ENCODE measurements around the gene RAG2. TPM values are rescaled to one million over a fixed set of nuclear protein-coding genes. Genes with fewer than 3 reads are reported as not detected.

Gene RAG2
- total and polyA plus RNA-seq, 2 donors (not counting 1 experiment from before 2014, with no cell fraction given), result not detected

GRCh38 chr11:36578458-36578857 lies 19.6 kb downstream of the RAG2 start:
- H3K27ac ChIP-seq (ENCODE audit: low read length in 2 of 2), result no peak overlapping the region
- Mint-ChIP-seq H3K27ac (no peak overlapping the region), H3K27me3 (peaks cover 28% of the 10 kb centered on the region), H3K9me3 (ENCODE audit: insufficient read depth) (no peaks in the 10 kb centered on the region), H3K4me1 (no peaks in the 10 kb centered on the region), H3K4me3 (no peak overlapping the region)
- no peaks in the 10 kb centered on the region for H4K20me1 ChIP-seq (ENCODE audit: control insufficient read depth, insufficient read depth, low read length, poor library complexity, severe bottlenecking)
- no peak overlapping the region for H2AFZ ChIP-seq (ENCODE audit: insufficient read depth, low read depth, low read length, poor library complexity, severe bottlenecking)
- intact Hi-C loops (cut with micrococcal nuclease), result no loop called here
- ChIA-PET POLR2A (no interaction called here), CTCF (interaction anchor here (2.0 kb wide), 1 partner anchor 93 kb away, joined by 5 read pairs; no protein-coding TSS in a partner anchor)
- H3K9me3 ChIP-seq (ENCODE audit: control extremely low read depth in 1 of 3, control insufficient read depth in 2 of 3, insufficient read depth in 1 of 3, low read length in 2 of 3), result peaks cover 4 to 11% (median 8%) of the 10 kb centered on the region in 3 donors
- peaks cover 0 to 10% (median 3%) of the 10 kb centered on the region in 4 experiments for H3K27me3 ChIP-seq (replicated peaks in 1 of 4; ENCODE audit: control extremely low read depth in 1 of 4, control insufficient read depth in 3 of 4, insufficient read depth in 4 of 4, low read length in 3 of 4)
- H3K4me3 ChIP-seq (ENCODE audit: control extremely low read depth in 1 of 5, extremely low read depth in 1 of 5, insufficient read depth in 1 of 5, low read depth in 2 of 5, low read length in 4 of 5), result no peak overlapping the region
- no CpG with 5 or more reads among the region's 1 CpG for WGBS (ENCODE audit: insufficient coverage)
- no peaks in the 10 kb centered on the region for H3K79me2 ChIP-seq (ENCODE audit: control insufficient read depth, insufficient read depth, low read length)
- H3K9ac ChIP-seq (ENCODE audit: low read length), result no peak overlapping the region
- TF ChIP-seq CTCF (IDR thresholded peaks at IDR 0.05), result no peak
- peaks cover 0 to 3% of the 10 kb centered on the region in 2 donors for H3K4me1 ChIP-seq (ENCODE audit: control insufficient read depth in 2 of 2, insufficient read depth in 2 of 2, low read length in 2 of 2)
- no peaks in the 10 kb centered on the region for H3K36me3 ChIP-seq (replicated peaks in 1 of 2; ENCODE audit: control extremely low read depth in 1 of 2, control insufficient read depth in 1 of 2, extremely low read depth in 1 of 2, insufficient read depth in 2 of 2, low read length in 1 of 2)
- DNase-seq, result no peak
- H3K4me2 ChIP-seq (replicated peaks; ENCODE audit: low read depth, low read length, poor library complexity, severe bottlenecking), result no peak overlapping the region
- no peak for ATAC-seq (ENCODE audit: low read depth)

- H2AFZ ChIP-seq (ENCODE audit: insufficient read depth, low read depth, low read length, poor library complexity, severe bottlenecking), result no peak overlapping the region
- no peak overlapping the region for H3K4me3 ChIP-seq (ENCODE audit: control extremely low read depth in 1 of 5, extremely low read depth in 1 of 5, insufficient read depth in 1 of 5, low read depth in 2 of 5, low read length in 4 of 5)
- intact Hi-C loops (cut with micrococcal nuclease), result no loop called here
- ChIA-PET POLR2A (no interaction called here), CTCF (interaction anchor here (2.0 kb wide), 1 partner anchor 93 kb away, joined by 5 read pairs; no protein-coding TSS in a partner anchor)
- no peak overlapping the region for H3K27ac ChIP-seq (ENCODE audit: low read length in 2 of 2)
- H3K9ac ChIP-seq (ENCODE audit: low read length), result no peak overlapping the region
- peaks cover 4 to 11% (median 8%) of the 10 kb centered on the region in 3 donors for H3K9me3 ChIP-seq (ENCODE audit: control extremely low read depth in 1 of 3, control insufficient read depth in 2 of 3, insufficient read depth in 1 of 3, low read length in 2 of 3)
- Mint-ChIP-seq H3K27ac (no peak overlapping the region), H3K27me3 (peaks cover 27% of the 10 kb centered on the region), H3K4me1 (no peaks in the 10 kb centered on the region), H3K4me3 (no peak overlapping the region), H3K9me3 (ENCODE audit: insufficient read depth) (no peaks in the 10 kb centered on the region)
- no CpG with 5 or more reads among the region's 2 CpGs for whole genome bisulfite sequencing (ENCODE audit: insufficient coverage)
- no peaks in the 10 kb centered on the region for H4K20me1 ChIP-seq (ENCODE audit: control insufficient read depth, insufficient read depth, low read length, poor library complexity, severe bottlenecking)
- peaks cover 0 to 15% (median 4%) of the 10 kb centered on the region in 4 experiments for H3K27me3 ChIP-seq (replicated peaks in 1 of 4; ENCODE audit: control extremely low read depth in 1 of 4, control insufficient read depth in 3 of 4, insufficient read depth in 4 of 4, low read length in 3 of 4)
- H3K36me3 ChIP-seq (replicated peaks in 1 of 2; ENCODE audit: control extremely low read depth in 1 of 2, control insufficient read depth in 1 of 2, extremely low read depth in 1 of 2, insufficient read depth in 2 of 2, low read length in 1 of 2), result no peaks in the 10 kb centered on the region
- no peak overlapping the region for H3K4me2 ChIP-seq (replicated peaks; ENCODE audit: low read depth, low read length, poor library complexity, severe bottlenecking)
- DNase-seq, result no peak
- no peak for TF ChIP-seq CTCF (IDR thresholded peaks at IDR 0.05)
- TF ChIP-seq EZH2 (IDR thresholded peaks at IDR 0.05; ENCODE audit: borderline replicate concordance, insufficient read depth, low read depth, low read length, poor library complexity, severe bottlenecking), result no peak
- H3K79me2 ChIP-seq (ENCODE audit: control insufficient read depth, insufficient read depth, low read length), result no peaks in the 10 kb centered on the region
- H3K4me1 ChIP-seq (ENCODE audit: control insufficient read depth in 2 of 2, insufficient read depth in 2 of 2, low read length in 2 of 2), result peaks cover 0 to 3% of the 10 kb centered on the region in 2 donors
- ATAC-seq (ENCODE audit: low read depth), result no peak
Observed at GRCh38 chr11:36577859-36578258, 20.2 kb downstream of the RAG2 start.

All from B cell (primary cell).